Vagina (tissue), 2 donors: ENCODE data around the gene SAYSD1.

Experiments used
- POLR2AphosphoS5 ChIP-seq, 2 donors: sonication (generic); formaldehyde crosslinking; IDR thresholded peaks; one replicate each; pipeline ENCODE4 v1.9.0; 2017; ENCODE audit warnings: antibody characterized with exemption in 2 of 2, mild to moderate bottlenecking in 2 of 2, low read depth in 1 of 2; ENCODE audit not compliant: insufficient read depth in 1 of 2
- TF ChIP-seq, protein P1 (sequence below), 3 experiments: fragments of 450-650 bp in 2 of 3; fragments of 200-600 bp in 1 of 3; sonication (generic) in 1 of 3; IDR thresholded peaks; one replicate each; pipeline ENCODE4 v1.5.1; 2017 to 2019; ENCODE audit warnings: antibody characterized with exemption in 3 of 3, mild to moderate bottlenecking in 2 of 3, moderate library complexity in 2 of 3

DNA sequence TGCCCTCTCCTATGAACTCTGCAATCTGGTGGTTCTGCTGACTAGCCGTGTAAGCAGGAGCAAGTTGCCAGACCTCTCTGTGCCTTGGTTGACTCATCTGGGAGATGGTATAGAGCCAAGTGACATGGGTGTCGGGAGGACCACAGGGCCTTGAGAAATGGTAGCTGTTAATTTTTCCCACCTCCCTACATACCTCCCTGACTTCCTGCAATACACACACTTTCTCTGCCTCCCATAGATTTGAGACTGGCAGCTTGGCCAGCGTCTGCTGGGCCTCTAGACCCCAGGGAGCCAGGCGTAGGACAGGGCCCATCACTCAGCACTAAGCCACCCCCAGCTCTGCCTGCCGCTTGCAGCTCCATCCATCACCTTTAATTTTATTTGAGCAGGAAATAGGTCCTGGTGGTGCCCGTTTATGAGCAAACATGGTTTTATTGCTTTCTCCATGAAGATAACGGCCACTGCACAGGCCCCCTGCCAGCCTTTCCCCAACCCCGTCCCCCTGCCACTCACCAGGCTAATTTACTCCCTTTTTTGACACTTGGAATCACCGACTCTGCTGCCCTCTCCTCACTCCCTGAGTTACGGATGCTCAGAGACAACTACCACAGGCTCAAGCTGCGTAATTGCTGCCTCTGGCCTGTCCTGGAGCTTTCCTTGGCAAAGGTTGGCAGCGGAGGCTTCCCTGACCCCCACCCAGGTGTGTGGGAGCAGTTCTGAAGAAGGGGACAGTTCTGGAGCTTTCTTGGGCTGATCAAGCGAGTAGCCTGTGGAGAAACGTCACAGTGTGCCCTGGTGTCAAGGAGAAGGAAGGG lies 55.3 kb downstream of the SAYSD1 start:
- TF ChIP-seq, protein P1, sequence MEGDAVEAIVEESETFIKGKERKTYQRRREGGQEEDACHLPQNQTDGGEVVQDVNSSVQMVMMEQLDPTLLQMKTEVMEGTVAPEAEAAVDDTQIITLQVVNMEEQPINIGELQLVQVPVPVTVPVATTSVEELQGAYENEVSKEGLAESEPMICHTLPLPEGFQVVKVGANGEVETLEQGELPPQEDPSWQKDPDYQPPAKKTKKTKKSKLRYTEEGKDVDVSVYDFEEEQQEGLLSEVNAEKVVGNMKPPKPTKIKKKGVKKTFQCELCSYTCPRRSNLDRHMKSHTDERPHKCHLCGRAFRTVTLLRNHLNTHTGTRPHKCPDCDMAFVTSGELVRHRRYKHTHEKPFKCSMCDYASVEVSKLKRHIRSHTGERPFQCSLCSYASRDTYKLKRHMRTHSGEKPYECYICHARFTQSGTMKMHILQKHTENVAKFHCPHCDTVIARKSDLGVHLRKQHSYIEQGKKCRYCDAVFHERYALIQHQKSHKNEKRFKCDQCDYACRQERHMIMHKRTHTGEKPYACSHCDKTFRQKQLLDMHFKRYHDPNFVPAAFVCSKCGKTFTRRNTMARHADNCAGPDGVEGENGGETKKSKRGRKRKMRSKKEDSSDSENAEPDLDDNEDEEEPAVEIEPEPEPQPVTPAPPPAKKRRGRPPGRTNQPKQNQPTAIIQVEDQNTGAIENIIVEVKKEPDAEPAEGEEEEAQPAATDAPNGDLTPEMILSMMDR (IDR thresholded peaks at IDR 0.05): no peak
- TF ChIP-seq POLR2AphosphoS5 (IDR thresholded peaks at IDR 0.05; ENCODE audit: insufficient read depth in 1 of 2, low read depth in 1 of 2): no peak
